Thyroid gland (tissue), 4 donors: ENCODE results near the gene PTGFRN. TPM values are rescaled to one million over a fixed set of nuclear protein-coding genes. Genes with fewer than 3 reads are reported as not detected.

Source experiments
- DNase-seq, 2 donors: peaks; one replicate each; pipeline ENCODE4 v3.0.0-alpha.2; 2019
- H3K27ac ChIP-seq, 3 donors: fragments of 200-600 bp; sonication (generic); 1 replicate in 2 of 3; 2 replicates in 1 of 3; pipeline ENCODE4 v1.5.1; 2016 to 2019; ENCODE audit warnings: mild to moderate bottlenecking in 1 of 3, moderate library complexity in 1 of 3
- H3K27me3 ChIP-seq: fragments of 200-600 bp; sonication (generic); one replicate; pipeline ENCODE4 v1.5.1; 2019
- H3K36me3 ChIP-seq, 2 donors: fragments of 200-600 bp; sonication (generic); one replicate each; pipeline ENCODE4 v1.5.1; 2016 to 2019
- H3K4me1 ChIP-seq, 2 donors: fragments of 200-600 bp; sonication (generic); one replicate each; pipeline ENCODE4 v1.5.1; 2017 to 2019
- H3K4me3 ChIP-seq, 3 donors: fragments of 200-600 bp; sonication (generic); replicated peaks in 1 of 3; 1 replicate in 2 of 3; 2 replicates in 1 of 3; pipeline ENCODE4 v1.5.1; 2016; ENCODE audit warnings: mild to moderate bottlenecking in 1 of 3
- H3K9me3 ChIP-seq: fragments of 200-600 bp; sonication (generic); one replicate; pipeline ENCODE4 v1.5.1; 2017
- CTCF ChIP-seq, 6 experiments: fragments of 200-600 bp in 3 of 6; fragments of 450-650 bp in 3 of 6; sonication (generic) in 3 of 6; IDR thresholded peaks; one replicate each; pipeline ENCODE4 v1.5.1; 2016 to 2019; ENCODE audit warnings: antibody characterized with exemption in 6 of 6, mild to moderate bottlenecking in 2 of 6, inconsistent platforms in 1 of 6, moderate library complexity in 1 of 6
- POLR2A ChIP-seq, 2 donors: fragments of 450-650 bp; IDR thresholded peaks; one replicate each; pipeline ENCODE4 v1.6.1; 2017; ENCODE audit warnings: antibody characterized with exemption in 2 of 2, mild to moderate bottlenecking in 2 of 2, moderate library complexity in 1 of 2
- WGBS, 2 donors: methylation state at CpG; one replicate each; pipeline ENCODE4 v1.1.5; 2017; 5-methylcytosine and 5-hydroxymethylcytosine counted together
- intact Hi-C: fragments of 100-400 bp; cut with DNase I; formaldehyde crosslinking; loops from one replicate; pipeline ENCODE4 v1.15.1; 2023
- total RNA-seq, 4 donors: library from RNA; depleted of rRNA; stranded (reverse); fragments of >200 nt; gene quantifications; one replicate each; pipeline ENCODE4 v1.2.3, GENCODE V29; 2016

The PTGFRN gene
- total RNA-seq, 4 donors from 2014 or later = 18.7 to 38.7 (median 27.6) TPM

DNA sequence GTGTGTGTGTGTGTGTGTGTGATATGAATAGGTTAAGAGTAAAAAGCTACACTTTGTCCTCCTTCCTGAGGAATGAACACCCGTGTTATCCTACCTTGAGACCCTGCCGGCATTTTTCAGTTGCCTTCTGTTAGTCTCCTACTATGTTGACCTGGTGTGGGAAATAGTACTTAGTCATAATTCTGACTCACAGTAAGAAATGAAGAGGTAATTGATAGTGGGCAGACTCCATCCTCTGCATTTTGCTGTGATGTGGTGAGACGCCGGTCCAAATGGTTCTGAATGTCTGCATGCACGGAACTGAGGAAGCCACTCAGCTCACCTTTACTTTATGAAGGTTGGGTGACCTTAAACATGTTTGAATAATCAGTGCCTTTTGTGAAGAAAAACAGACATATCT lies 104.5 kb downstream of the PTGFRN start:
- Histone ChIP-seq H3K9me3 (no peaks in the 10 kb centered on the region), H3K27ac (no peak overlapping the region), H3K36me3 (no peaks in the 10 kb centered on the region), H3K27me3 (no peaks in the 10 kb centered on the region), H3K4me3 (no peak overlapping the region), H3K4me1 (no peaks in the 10 kb centered on the region)
- no peak for TF ChIP-seq POLR2A (IDR thresholded peaks at IDR 0.05)
- TF ChIP-seq CTCF (IDR thresholded peaks at IDR 0.05) = no peak
- intact Hi-C loops = no loop called here
- WGBS, 2 donors = 91 to 95% methylated on average over 5 of the region's 5 CpGs
- DNase-seq = no peak

- Histone ChIP-seq H3K4me3 (no peak overlapping the region), H3K36me3 (no peaks in the 10 kb centered on the region), H3K9me3 (no peaks in the 10 kb centered on the region), H3K27me3 (no peaks in the 10 kb centered on the region), H3K4me1 (no peaks in the 10 kb centered on the region), H3K27ac (no peak overlapping the region)
- TF ChIP-seq POLR2A (IDR thresholded peaks at IDR 0.05) (no peak), CTCF (IDR thresholded peaks at IDR 0.05) (no peak)
- WGBS, 2 donors = 95 to 97% methylated on average over 3 of the region's 3 CpGs
- DNase-seq = no peak
- intact Hi-C loops = no loop called here
Measured at GRCh38 chr1:117015724-117016123, 106.0 kb downstream of the PTGFRN start.

GRCh38 chr1:117017062-117017461 lies 107.3 kb downstream of the PTGFRN start:
- intact Hi-C loops = no loop called here
- Histone ChIP-seq H3K9me3 (no peaks in the 10 kb centered on the region), H3K27ac (no peak overlapping the region), H3K36me3 (no peaks in the 10 kb centered on the region), H3K27me3 (no peaks in the 10 kb centered on the region), H3K4me1 (no peaks in the 10 kb centered on the region), H3K4me3 (no peak overlapping the region)
- TF ChIP-seq CTCF (IDR thresholded peaks at IDR 0.05) = no peak
- no peak for TF ChIP-seq POLR2A (IDR thresholded peaks at IDR 0.05)
- 74 to 91% methylated on average over 4 of the region's 4 CpGs for WGBS, 2 donors
- no peak for DNase-seq

GRCh38 chr1:117017648-117018047 lies 107.9 kb downstream of the PTGFRN start:
- WGBS, 2 donors = 46 to 73% methylated on average over 3 of the region's 3 CpGs
- no peaks in the 10 kb centered on the region for H3K27me3 ChIP-seq
- H3K36me3 ChIP-seq = no peaks in the 10 kb centered on the region
- intact Hi-C loops = no loop called here
- H3K4me3 ChIP-seq = no peak overlapping the region
- no peaks in the 10 kb centered on the region for H3K9me3 ChIP-seq
- H3K27ac ChIP-seq = no peak overlapping the region
- TF ChIP-seq CTCF (IDR thresholded peaks at IDR 0.05) (no peak), POLR2A (IDR thresholded peaks at IDR 0.05) (no peak)
- no peaks in the 10 kb centered on the region for H3K4me1 ChIP-seq
- no peak for DNase-seq

GRCh38 chr1:117020526-117021156 lies 110.9 kb downstream of the PTGFRN start:
- H3K4me3 ChIP-seq = no peak overlapping the region
- intact Hi-C loops = no loop called here
- H3K27ac ChIP-seq = no peak overlapping the region
- DNase-seq = no peak
- no peaks in the 10 kb centered on the region for H3K9me3 ChIP-seq
- H3K4me1 ChIP-seq = no peaks in the 10 kb centered on the region
- no peaks in the 10 kb centered on the region for H3K36me3 ChIP-seq
- no peaks in the 10 kb centered on the region for H3K27me3 ChIP-seq
- TF ChIP-seq CTCF (IDR thresholded peaks at IDR 0.05) (no peak), POLR2A (IDR thresholded peaks at IDR 0.05) (no peak)
- WGBS, 2 donors = 61 to 67% methylated on average over 1 of the region's 1 CpG
